Tibial artery (tissue), 4 donors: ENCODE data around the gene NIP7.

Experiments
- DNase-seq, 2 donors: peaks; one replicate each; pipeline ENCODE4 v3.0.0-alpha.2; 2019
- H3K27ac ChIP-seq, 2 donors: fragments of 200-600 bp; sonication (generic) in 1 of 2; 1 replicate in 1 of 2; 2 replicates in 1 of 2; pipeline ENCODE4 v1.5.1; 2018 to 2019; ENCODE audit warnings: mild to moderate bottlenecking in 1 of 2
- H3K27me3 ChIP-seq, 2 donors: fragments of 200-600 bp; sonication (generic) in 1 of 2; one replicate each; pipeline versions ENCODE4 v1.5.1 to v1.6.0; 2016 to 2019
- H3K36me3 ChIP-seq, 3 donors: fragments of 200-600 bp; sonication (generic) in 2 of 3; one replicate each; pipeline ENCODE4 v1.5.1; 2016 to 2019; ENCODE audit warnings: mild to moderate bottlenecking in 2 of 3
- H3K4me1 ChIP-seq, 4 donors: fragments of 200-600 bp; sonication (generic) in 2 of 4; 1 replicate in 3 of 4; 2 replicates in 1 of 4; pipeline ENCODE4 v1.5.1; 2016 to 2019
- H3K4me3 ChIP-seq, 2 donors: fragments of 200-600 bp; sonication (generic) in 1 of 2; 1 replicate in 1 of 2; 2 replicates in 1 of 2; pipeline ENCODE4 v1.5.1; 2018 to 2019; ENCODE audit warnings: mild to moderate bottlenecking in 2 of 2
- H3K9me3 ChIP-seq, 3 donors: fragments of 200-600 bp; sonication (generic) in 1 of 3; one replicate each; pipeline ENCODE4 v1.5.1; 2016 to 2019
- intact Hi-C: fragments of 100-400 bp; cut with DNase I; formaldehyde crosslinking; loops from one replicate; pipeline ENCODE4 v1.15.0; 2023; ENCODE audit warnings: low total_unique reads
- TF ChIP-seq, protein P1 (sequence below), 2 experiments: fragments of 200-600 bp in 1 of 2; fragments of 450-650 bp in 1 of 2; IDR thresholded peaks; one replicate each; pipeline ENCODE4 v1.5.1; 2017 to 2019; ENCODE audit warnings: antibody characterized with exemption in 2 of 2, mild to moderate bottlenecking in 1 of 2, moderate library complexity in 1 of 2

The NIP7 gene

DNA sequence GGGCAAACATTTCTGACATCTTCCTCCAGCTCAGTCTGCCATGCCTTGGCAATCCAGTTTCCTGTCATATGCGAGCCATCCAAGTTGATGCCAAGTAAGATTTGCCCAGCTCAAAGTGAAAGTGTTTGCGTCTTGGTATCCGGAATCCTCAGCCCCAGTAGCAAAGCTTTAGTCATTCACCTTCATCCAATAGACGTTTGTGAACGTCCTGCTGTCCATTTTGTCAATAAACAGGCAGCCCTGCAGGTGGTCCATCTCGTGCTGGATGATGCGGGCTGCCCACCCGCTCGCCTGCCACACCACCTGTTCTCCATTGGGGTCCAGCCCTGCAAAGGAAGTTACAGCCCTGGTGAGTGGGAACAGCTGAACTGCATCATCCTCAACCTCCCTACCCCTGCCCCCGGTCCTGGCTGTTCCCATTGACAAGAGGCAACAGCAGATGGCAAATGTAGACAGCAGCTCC, 10.7 kb upstream of the NIP7 start:
- intact Hi-C loops: no loop called here
- no peaks in the 10 kb centered on the region for H3K9me3 ChIP-seq
- no peaks in the 10 kb centered on the region for H3K27me3 ChIP-seq
- H3K36me3 ChIP-seq: peaks cover 35 to 65% (median 59%) of the 10 kb centered on the region in 3 donors
- H3K27ac ChIP-seq: no peak overlapping the region
- DNase-seq: peak in 1 of 2 donors; percentile 2
- H3K4me1 ChIP-seq: peaks cover 0 to 50% (median 27%) of the 10 kb centered on the region in 4 donors
- TF ChIP-seq, protein P1, sequence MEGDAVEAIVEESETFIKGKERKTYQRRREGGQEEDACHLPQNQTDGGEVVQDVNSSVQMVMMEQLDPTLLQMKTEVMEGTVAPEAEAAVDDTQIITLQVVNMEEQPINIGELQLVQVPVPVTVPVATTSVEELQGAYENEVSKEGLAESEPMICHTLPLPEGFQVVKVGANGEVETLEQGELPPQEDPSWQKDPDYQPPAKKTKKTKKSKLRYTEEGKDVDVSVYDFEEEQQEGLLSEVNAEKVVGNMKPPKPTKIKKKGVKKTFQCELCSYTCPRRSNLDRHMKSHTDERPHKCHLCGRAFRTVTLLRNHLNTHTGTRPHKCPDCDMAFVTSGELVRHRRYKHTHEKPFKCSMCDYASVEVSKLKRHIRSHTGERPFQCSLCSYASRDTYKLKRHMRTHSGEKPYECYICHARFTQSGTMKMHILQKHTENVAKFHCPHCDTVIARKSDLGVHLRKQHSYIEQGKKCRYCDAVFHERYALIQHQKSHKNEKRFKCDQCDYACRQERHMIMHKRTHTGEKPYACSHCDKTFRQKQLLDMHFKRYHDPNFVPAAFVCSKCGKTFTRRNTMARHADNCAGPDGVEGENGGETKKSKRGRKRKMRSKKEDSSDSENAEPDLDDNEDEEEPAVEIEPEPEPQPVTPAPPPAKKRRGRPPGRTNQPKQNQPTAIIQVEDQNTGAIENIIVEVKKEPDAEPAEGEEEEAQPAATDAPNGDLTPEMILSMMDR (IDR thresholded peaks at IDR 0.05): no peak
- peak overlapping the region; percentile 92 to 96 for H3K4me3 ChIP-seq

- intact Hi-C loops: loop anchor here (5.0 to 10.0 kb wide), 2 partner anchors 58 to 795 kb away; partner anchors contain the start of genes TERF2 and ZFP90
- Histone ChIP-seq H3K4me1 (peaks cover 0 to 54% (median 27%) of the 10 kb centered on the region in 4 donors), H3K36me3 (peaks cover 35 to 65% (median 59%) of the 10 kb centered on the region in 3 donors), H3K4me3 (peak overlapping the region; percentile 92 to 96), H3K27me3 (no peaks in the 10 kb centered on the region), H3K27ac (peak overlapping the region; percentile 85 to 90), H3K9me3 (no peaks in the 10 kb centered on the region)
- no peak for DNase-seq
- TF ChIP-seq, protein P1 (IDR thresholded peaks at IDR 0.05): no peak
Measured at GRCh38 chr16:69329369-69330285, 9.9 kb upstream of the NIP7 start.

DNA sequence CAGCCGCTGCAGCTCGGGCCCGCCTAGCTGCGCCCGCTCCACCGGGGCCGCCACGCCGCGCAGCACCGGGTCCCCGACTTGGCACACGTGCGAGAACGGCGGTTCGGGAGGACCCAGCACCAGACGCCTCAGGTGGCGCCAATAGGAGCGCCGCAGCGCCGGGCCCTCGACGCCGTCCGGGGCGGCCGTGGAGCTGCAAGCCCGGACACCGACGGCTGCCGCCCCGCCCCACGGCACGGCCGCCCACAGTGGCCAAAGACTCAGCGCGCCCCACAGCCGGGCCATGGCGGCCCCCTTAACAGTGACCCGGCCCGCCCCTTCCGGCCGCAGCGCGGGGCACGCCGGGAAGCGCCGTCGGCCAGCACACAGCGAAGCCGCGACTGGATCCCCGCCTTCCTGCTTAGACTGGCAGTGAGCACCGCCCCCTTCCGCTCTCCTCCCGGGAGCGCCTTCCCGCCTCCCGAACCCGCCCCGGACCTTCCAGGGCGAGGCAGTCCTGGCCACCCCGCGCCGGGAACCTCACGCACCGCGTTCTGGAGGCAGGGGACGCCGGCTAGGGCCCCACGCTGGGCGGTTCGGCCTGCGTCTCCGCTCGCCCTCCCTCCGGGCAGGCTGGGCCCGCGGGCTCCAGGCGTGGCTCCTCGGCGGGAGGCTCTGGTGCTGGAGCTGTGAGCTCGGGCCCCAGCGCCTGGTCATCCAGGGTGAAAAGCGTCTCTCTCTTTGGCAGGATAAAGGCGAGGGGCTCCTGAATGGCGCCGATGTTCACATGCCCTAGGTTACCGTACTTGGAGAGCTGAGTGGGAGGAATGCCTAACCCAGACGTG, 9.1 kb upstream of the NIP7 start, which contains the start of gene PDF:
Gene PDF (minus strand): TSS at position 303 of the 824 bp plus-strand sequence. CDS start 18 bp downstream, at position 285.
- Histone ChIP-seq H3K36me3 (peaks cover 35 to 65% (median 59%) of the 10 kb centered on the region in 3 donors), H3K4me3 (peak within 1 kb of the TSS; percentile 92 to 96), H3K4me1 (peaks cover 0 to 52% (median 27%) of the 10 kb centered on the region in 4 donors), H3K27ac (peak within 1 kb of the TSS; percentile 85 to 90), H3K9me3 (no peaks in the 10 kb centered on the region), H3K27me3 (no peaks in the 10 kb centered on the region)
- intact Hi-C loops: loop anchor here (5.0 to 10.0 kb wide), 2 partner anchors 57 to 796 kb away; partner anchors contain the start of genes TERF2 and ZFP90
- TF ChIP-seq, protein P1 (IDR thresholded peaks at IDR 0.05): peak in 1 of 2 experiments; percentile 7
- DNase-seq: peak; percentile 96

- intact Hi-C loops: loop anchor here (5.0 to 10.0 kb wide), 2 partner anchors 53 to 800 kb away; partner anchors contain the start of genes TERF2 and ZFP90
- Histone ChIP-seq H3K9me3 (no peaks in the 10 kb centered on the region), H3K27me3 (no peaks in the 10 kb centered on the region), H3K4me3 (no peak overlapping the region), H3K4me1 (peaks cover 0 to 32% (median 24%) of the 10 kb centered on the region in 4 donors), H3K36me3 (peaks cover 42 to 50% (median 44%) of the 10 kb centered on the region in 3 donors), H3K27ac (no peak overlapping the region)
- DNase-seq: no peak
- TF ChIP-seq, protein P1 (IDR thresholded peaks at IDR 0.05): no peak
Measured at GRCh38 chr16:69334696-69335095, 4.9 kb upstream of the NIP7 start.
